GM21381 (cell line): ENCODE data around the gene SPINDOC.
A peak's percentile ranks its signal among the peaks of the same experiment; 100 is the strongest.
"Not testable (repeated sequence)": the region's sequence is repeated elsewhere in the genome, so short reads cannot be mapped to it uniquely, and the experiment has no call there.

Experiments
- ATAC-seq: cut with Tn5 transposase; IDR thresholded peaks from one replicate; pipeline ENCODE4 v1.9.1; 2021; ENCODE audit warnings: mild to moderate bottlenecking, moderate library complexity; ENCODE audit not compliant: unreplicated experiment

The SPINDOC gene, protein sequence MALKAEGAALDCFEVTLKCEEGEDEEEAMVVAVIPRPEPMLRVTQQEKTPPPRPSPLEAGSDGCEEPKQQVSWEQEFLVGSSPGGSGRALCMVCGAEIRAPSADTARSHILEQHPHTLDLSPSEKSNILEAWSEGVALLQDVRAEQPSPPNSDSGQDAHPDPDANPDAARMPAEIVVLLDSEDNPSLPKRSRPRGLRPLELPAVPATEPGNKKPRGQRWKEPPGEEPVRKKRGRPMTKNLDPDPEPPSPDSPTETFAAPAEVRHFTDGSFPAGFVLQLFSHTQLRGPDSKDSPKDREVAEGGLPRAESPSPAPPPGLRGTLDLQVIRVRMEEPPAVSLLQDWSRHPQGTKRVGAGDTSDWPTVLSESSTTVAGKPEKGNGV

GRCh38 chr11:63813035-63813562 lies at the start of gene SPINDOC:
Gene SPINDOC, plus strand, starts transcription at chr11:63813456. Its CDS starts 231 bp downstream, at chr11:63813687.
- peak; percentile 74 for ATAC-seq

GRCh38 chr11:63763496-63764339 lies 49.5 kb upstream of the SPINDOC start:
- no peak for ATAC-seq

DNA sequence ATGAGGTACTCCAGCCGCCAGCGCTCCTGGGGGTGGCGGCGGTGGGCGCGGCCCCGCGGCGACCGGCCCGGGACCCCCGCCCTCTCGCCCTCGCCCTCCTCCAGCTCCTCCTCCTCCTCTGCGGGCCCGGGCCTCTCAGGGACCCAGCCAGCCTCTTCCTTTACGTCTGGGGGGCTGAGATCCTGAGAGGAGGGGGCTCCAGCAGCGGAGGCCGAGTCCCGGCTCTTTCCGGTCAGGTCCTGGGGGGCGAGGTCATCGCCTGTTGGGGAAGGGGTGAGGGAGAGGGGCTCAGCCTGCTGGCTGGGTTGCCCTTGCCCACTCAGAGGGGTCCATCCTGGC lies 48.9 kb upstream of the SPINDOC start:
- no peak for ATAC-seq

GRCh38 chr11:63764679-63765647 lies 48.3 kb upstream of the SPINDOC start:
- no peak for ATAC-seq

DNA sequence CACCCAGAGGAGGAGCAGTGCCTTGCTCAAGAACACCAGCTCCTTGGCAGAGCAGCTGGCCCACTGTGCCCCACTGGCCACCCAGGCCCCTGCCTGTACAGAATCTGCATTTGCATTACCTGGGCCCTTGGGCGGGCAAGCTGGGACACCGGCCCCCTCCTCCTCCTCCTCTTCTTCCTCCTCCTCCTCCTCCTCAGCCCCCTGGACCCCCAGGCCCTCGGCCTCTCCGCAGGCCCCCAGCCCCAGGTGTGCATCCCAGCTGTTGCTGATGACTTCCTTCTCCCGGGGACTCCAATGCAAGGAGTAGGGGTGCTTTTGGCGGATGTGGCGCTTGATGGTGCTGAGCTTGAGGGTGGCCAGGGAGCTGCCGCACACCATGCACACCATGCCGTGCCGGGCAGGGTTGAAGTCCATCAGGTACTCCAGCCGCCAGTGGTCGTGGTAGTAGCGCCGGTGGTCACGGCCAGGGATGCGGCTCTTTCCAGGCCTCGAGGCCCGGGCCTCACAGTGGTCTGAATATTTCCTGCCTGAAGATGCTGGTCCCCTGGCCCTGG lies 47.5 kb upstream of the SPINDOC start:
- ATAC-seq = no peak

DNA sequence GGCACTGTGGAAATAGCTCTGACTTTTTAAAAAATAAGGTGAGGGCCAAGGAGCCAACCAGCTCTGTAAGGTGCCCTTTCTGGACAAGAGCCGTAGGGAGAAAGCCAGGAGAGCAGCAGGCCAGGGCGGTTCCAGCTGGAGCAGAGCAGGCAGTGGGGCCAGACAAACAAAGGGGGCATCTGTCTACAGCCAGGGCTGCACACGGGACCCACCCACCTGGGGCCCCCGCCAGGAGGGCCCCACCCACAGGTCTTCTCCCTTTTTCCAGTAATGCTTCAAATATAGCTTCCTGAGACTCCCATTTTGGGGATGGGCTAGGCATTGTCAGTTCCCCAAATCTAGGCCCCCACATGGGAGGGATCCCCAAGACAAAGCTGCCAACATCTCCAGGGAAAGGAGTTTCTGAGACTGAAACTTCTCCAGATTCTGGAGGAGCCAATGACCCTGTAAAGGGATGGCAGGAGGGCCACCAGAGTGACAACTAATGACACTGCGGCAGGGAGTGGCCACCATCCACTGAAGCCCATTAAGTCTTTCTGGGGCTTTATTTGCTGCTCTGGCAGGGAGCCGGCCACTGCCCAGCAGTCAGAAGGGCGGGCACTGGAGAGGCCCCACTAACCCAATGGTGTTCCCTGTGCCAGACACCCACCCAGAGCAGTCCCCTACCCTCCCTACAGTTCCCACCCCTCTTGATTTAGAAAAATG lies 46.6 kb upstream of the SPINDOC start:
- ATAC-seq = no peak

- no peak for ATAC-seq
Observed at GRCh38 chr11:63767267-63767564, 46.0 kb upstream of the SPINDOC start.

DNA sequence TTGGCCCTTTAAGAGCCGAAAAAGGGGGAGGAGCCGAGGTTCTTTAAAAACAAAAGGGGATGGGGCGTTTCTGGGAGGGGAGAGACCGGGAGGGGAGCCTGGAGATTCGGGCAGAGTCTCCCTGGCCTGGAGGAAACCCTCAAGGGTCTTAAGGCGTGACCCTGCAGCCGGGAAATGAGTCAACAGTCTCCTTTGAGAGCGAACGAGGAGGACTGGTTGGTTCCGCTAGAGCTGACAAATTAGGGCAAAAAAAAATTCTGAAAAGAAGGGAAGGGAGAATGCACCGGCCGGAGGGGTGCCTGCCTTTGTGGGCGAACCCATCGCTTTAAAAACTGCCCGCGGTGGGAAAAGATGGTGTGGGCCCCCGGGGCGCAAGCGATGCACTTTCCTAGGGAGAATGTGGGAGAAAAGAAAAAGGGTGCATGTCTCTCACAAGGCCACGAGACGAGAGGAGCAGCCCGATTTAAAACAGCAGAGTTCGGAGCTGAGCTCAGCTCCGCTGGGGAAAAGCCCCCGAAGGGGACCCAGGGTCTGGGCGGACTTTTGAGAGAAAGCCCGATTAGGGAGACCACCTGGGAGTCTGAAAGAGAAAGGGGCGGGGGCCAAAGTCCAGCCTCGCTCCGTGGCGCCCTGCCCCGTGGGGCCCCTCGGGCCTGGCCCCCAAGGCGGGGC lies 45.6 kb upstream of the SPINDOC start:
- no peak for ATAC-seq

DNA sequence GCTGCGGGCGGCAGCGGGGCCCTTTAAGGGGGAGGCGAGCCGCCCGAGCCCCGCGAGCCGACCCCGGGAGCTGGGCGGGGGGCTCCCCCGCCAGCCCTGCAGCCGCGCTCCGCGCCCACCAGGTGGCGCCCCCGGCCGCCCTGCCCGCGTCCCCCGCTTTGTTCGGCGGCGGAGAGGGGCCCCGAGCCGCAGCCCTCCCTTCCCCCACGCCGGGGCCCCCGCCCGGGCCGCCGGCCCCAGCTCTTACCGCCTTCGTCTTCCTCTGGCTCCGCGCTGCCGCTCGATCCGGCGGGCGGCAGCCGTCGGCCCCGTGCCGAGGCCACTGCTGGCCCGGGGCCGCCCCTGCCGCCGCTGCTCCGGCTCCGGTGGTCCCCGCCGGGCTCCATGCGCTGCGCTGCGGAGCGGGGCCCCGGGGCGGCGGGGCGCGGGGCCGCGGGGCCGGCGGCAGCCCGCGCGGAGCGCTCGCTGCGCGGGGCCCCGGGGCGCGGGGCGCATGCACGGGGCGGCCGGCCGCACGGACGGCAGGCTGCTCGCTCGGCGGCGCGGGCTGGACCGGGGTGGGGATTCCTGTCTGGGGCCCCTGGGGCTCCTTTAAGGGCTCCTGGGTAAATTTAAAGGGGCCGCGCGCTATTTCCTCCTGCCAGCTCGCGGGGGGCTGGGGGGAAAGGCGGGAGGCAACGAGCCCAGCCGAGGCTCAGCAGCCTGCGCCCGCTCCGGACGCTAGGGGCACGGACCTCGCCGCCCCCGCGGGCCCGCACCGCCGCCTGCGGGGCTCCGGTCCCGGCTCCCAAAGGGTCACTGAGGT lies 44.8 kb upstream of the SPINDOC start, which contains the start of gene ZFTA:
Gene ZFTA (minus strand): TSS at position 539 of the 805 bp plus-strand sequence. CDS start 153 bp downstream, at position 386.
- peak; percentile 63 for ATAC-seq

DNA sequence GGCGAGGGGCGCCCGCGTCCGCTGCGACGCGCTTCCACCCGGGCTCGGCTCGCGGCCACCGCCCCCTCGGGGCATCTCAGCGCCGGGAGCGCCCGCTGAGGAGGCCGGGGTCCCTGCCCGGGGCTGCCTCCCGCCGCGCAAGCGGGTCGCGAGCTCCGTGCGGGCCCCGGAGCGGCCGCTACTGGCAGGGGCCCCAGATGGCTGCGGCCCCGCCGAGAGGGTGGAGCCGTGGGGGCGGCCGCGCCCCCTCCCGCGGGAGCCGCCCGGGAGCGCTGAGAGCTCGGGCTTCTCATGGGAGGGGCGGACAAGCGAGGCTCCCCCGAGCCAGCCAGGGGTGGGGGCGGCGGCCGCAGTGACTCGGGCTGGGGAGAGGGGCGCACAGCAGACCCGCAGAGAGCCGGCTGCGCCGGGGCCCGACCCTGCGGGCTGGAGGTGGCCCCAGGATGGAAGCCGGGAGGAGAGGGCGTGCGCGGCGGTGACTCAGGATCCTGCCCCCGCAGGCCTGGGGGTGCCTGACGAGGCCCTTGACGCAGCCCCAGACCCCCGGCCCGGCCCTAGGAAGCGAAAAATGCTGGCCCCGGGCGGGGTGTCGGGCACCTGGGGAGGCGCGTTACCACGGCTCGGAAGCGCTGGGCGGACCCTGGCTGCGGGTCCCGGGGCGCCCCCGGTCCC lies 44.1 kb upstream of the SPINDOC start:
- peak; percentile 40 for ATAC-seq

- no peak for ATAC-seq
Observed at GRCh38 chr11:63769714-63770455, 43.4 kb upstream of the SPINDOC start.

DNA sequence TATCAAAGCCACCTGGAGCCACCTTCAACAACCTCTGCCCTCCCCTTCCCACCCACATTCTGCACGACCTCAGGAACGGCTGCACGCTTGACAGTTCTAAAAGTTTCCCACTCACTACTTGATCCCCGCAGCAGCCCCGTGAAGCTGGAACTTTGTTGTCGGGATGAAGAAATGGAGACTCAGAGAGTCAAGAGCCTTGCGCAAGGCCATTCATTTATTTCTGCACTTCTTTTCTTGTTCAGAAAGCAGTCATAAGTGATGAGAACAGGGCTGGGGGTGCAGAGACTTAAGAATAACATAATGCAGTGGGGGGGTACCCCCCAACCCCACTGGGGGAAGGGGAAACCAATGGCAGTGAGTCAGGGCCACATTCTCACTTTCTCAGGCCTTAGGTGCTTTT lies 42.5 kb upstream of the SPINDOC start:
- no peak for ATAC-seq

DNA sequence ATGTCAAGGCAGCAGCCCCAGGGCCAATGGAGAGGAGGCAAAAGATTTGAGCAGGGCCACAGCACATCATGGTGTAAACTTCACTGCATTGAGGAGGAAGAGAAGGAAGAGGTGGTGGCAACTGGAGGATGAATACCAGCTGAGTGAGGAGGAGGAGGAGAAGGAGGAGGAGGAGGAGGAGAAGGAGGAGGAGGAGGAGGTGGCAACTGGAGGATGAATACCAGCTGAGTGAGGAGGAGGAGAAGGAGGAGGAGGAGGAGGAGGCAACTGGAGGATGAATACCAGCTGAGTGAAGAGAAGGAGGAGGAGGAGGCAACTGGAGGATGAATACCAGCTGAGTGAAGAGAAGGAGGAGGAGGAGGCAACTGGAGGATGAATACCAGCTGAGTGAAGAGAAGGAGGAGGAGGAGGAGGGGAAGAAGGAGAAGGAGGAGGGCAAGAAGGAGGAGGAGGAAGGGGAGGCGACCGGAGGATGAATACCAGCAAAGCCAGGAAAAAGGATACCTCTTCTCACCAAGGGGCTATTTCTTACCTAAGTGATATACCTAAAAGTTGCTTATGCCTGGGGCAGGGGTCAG lies 41.4 kb upstream of the SPINDOC start:
- not testable (repeated sequence) for ATAC-seq

DNA sequence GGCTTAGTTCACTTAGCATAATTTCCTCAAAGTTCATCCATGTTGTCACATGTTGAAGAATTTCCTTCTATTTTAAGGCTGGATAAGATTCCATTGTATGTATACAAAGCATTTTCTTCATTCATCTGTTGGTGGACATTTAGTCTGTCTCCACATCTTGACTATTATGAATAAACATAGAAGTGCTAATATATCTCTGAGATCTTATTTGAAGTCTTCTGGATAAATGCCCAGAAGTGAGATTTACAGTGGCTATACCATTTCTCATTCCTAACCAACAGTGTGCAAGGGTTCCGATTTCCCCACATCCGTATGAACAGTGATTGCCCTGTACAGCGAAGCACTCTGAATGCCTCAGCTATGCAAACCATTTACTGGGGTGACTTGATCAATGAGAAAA lies 38.1 kb upstream of the SPINDOC start:
- ATAC-seq = no peak

- no peak for ATAC-seq
Observed at GRCh38 chr11:63779039-63779438, 34.2 kb upstream of the SPINDOC start.

- no peak for ATAC-seq
Observed at GRCh38 chr11:63782749-63783148, 30.5 kb upstream of the SPINDOC start.
